Stimulated activated effector memory CD8-positive, alpha-beta T cell treated with anti-CD3 and anti-CD28 coated beads, Interleukin-12 subunit alpha, Interleukin-12 subunit beta, amount 100 ng/mL, for 72 hours (primary cell): ENCODE measurements around the gene VEPH1.

Experiments used
- ATAC-seq: fragments of 150-1000 bp; cut with Tn5 transposase; 2 replicates; pipeline ENCODE4 v1.10.0; 2021
- DNase-seq, 2 donors: peaks; one replicate each; pipeline ENCODE4 v3.0.0; 2021 to 2022; ENCODE audit warnings: low spot score in 2 of 2
- H3K27ac Mint-ChIP-seq: one replicate; pipeline ENCODE4 v1.8.0; 2022; ENCODE audit warnings: mild to moderate bottlenecking, mixed read lengths
- H3K36me3 Mint-ChIP-seq: one replicate; pipeline ENCODE4 v1.8.0; 2022; ENCODE audit warnings: mild to moderate bottlenecking, mixed read lengths
- H3K4me1 Mint-ChIP-seq: one replicate; pipeline ENCODE4 v1.8.0; 2022; ENCODE audit warnings: mixed read lengths
- H3K4me3 Mint-ChIP-seq: one replicate; pipeline ENCODE4 v1.8.0; 2022; ENCODE audit warnings: mild to moderate bottlenecking, mixed read lengths
- H3K9me3 Mint-ChIP-seq: one replicate; pipeline ENCODE4 v1.8.0; 2022; ENCODE audit warnings: mixed read lengths

VEPH1 gene

DNA sequence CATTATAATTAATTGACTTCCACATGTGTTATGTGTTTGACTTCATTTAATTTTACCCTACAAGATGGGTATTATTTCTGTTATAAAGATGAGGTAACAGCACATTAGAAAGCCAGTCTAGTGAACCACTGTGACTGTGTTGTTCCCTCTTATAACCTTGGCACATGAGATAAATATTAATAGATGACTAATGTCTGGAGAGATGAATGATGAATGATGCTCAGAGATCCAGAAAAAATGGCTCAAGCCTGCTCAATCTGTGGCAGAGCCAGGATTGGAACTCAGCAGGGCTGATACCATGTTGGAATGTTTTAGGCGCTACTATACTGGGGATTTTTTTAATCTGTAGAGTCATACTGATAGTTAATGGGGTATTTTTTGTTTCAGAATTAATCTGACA is 185.3 kb downstream of the VEPH1 start:
- no peaks in the 10 kb centered on the region for H3K36me3 Mint-ChIP-seq
- no peak overlapping the region for H3K4me3 Mint-ChIP-seq
- H3K9me3 Mint-ChIP-seq, result no peaks in the 10 kb centered on the region
- ATAC-seq, result no peak
- H3K4me1 Mint-ChIP-seq, result no peaks in the 10 kb centered on the region
- no peak for DNase-seq
- H3K27ac Mint-ChIP-seq, result no peak overlapping the region

DNA sequence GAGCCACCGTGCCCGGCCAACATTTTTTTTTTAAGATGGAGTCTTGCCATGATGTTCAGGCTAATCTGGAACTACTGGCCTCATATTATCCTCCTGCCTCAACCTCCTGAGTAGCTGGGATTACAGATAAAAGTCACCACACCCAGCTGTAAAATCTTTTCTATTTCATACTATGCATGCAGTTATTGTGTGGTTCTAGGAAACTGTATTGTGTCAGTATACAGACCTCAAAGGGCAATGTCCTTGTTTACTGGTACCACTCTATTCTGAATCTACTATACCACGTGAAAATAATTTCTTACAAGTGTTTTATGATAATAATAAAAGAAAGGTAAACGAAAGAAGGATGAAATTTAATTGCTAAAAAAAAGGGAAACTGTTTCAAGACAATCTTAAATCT is 190.0 kb downstream of the VEPH1 start:
- Mint-ChIP-seq H3K36me3 (no peaks in the 10 kb centered on the region), H3K27ac (no peak overlapping the region), H3K9me3 (no peaks in the 10 kb centered on the region), H3K4me1 (no peaks in the 10 kb centered on the region), H3K4me3 (no peak overlapping the region)
- no peak for DNase-seq
- ATAC-seq, result no peak

- no peaks in the 10 kb centered on the region for H3K9me3 Mint-ChIP-seq
- ATAC-seq, result no peak
- H3K36me3 Mint-ChIP-seq, result no peaks in the 10 kb centered on the region
- H3K4me1 Mint-ChIP-seq, result no peaks in the 10 kb centered on the region
- no peak overlapping the region for H3K4me3 Mint-ChIP-seq
- H3K27ac Mint-ChIP-seq, result no peak overlapping the region
- DNase-seq, result no peak
Measured at GRCh38 chr3:157312376-157312745, 190.9 kb downstream of the VEPH1 start.

GRCh38 chr3:157311633-157312375 is 191.4 kb downstream of the VEPH1 start:
- no peak overlapping the region for H3K27ac Mint-ChIP-seq
- no peak for DNase-seq

GRCh38 chr3:157310329-157311052 is 192.7 kb downstream of the VEPH1 start:
- no peak overlapping the region for H3K4me3 Mint-ChIP-seq
- H3K9me3 Mint-ChIP-seq, result no peaks in the 10 kb centered on the region
- H3K27ac Mint-ChIP-seq, result no peak overlapping the region
- no peak for DNase-seq
- no peaks in the 10 kb centered on the region for H3K4me1 Mint-ChIP-seq
- no peak for ATAC-seq
- H3K36me3 Mint-ChIP-seq, result no peaks in the 10 kb centered on the region

More at GRCh38 chr3:157311633-157312375, 191.4 kb downstream of the VEPH1 start:
- H3K36me3 Mint-ChIP-seq, result no peaks in the 10 kb centered on the region
- no peak overlapping the region for H3K4me3 Mint-ChIP-seq
- H3K4me1 Mint-ChIP-seq, result no peaks in the 10 kb centered on the region
- no peak for ATAC-seq
- no peaks in the 10 kb centered on the region for H3K9me3 Mint-ChIP-seq

GRCh38 chr3:157306502-157306901 is 196.7 kb downstream of the VEPH1 start:
- no peak overlapping the region for H3K27ac Mint-ChIP-seq
- H3K36me3 Mint-ChIP-seq, result no peaks in the 10 kb centered on the region
- no peaks in the 10 kb centered on the region for H3K4me1 Mint-ChIP-seq
- no peak for DNase-seq
- H3K9me3 Mint-ChIP-seq, result no peaks in the 10 kb centered on the region
- no peak for ATAC-seq
- H3K4me3 Mint-ChIP-seq, result no peak overlapping the region

DNA sequence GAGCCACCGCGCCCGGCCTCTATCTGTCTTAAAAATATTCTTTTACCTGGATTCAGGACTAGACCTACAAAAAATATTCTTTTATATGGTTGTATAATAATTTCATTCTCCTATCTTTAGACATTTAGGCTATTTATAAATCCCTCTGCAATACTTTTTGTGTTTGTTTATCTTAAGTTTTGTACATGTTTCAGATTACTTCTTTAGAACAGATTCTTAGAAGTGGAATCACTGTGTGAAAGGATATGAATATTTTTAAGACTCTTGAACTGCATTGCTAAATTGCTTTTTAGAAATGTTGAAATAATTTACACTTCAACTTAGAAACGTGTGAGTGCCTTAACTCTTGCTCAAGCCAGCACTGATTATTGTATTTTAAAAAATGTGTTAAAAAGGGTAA is 197.8 kb downstream of the VEPH1 start:
- no peak for ATAC-seq
- Mint-ChIP-seq H3K4me3 (no peak overlapping the region), H3K9me3 (no peaks in the 10 kb centered on the region), H3K36me3 (no peaks in the 10 kb centered on the region), H3K4me1 (no peaks in the 10 kb centered on the region), H3K27ac (no peak overlapping the region)
- no peak for DNase-seq

DNA sequence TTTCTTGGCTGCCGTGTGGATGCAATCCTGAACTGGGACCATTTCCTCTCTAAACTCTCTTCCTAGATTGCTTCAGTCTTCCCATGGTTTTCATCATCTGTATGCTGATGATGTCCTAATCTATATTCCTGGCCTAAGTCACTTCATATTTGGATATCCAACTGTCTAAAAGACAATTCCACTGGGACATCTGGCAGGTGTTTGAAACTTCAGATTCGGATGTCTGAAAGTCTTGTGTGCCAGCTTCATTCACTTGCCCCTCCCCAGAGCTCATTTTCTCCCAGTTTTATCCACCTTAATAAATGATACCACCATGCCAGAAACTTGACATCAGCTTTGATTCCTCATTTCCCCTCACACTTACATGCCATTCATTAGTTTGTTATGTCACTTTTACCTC is 201.5 kb downstream of the VEPH1 start:
- ATAC-seq (no peak), DNase-seq (no peak)
- no peaks in the 10 kb centered on the region for H3K9me3 Mint-ChIP-seq
- no peaks in the 10 kb centered on the region for H3K36me3 Mint-ChIP-seq
- no peak overlapping the region for H3K27ac Mint-ChIP-seq
- H3K4me3 Mint-ChIP-seq, result no peak overlapping the region
- no peaks in the 10 kb centered on the region for H3K4me1 Mint-ChIP-seq

DNA sequence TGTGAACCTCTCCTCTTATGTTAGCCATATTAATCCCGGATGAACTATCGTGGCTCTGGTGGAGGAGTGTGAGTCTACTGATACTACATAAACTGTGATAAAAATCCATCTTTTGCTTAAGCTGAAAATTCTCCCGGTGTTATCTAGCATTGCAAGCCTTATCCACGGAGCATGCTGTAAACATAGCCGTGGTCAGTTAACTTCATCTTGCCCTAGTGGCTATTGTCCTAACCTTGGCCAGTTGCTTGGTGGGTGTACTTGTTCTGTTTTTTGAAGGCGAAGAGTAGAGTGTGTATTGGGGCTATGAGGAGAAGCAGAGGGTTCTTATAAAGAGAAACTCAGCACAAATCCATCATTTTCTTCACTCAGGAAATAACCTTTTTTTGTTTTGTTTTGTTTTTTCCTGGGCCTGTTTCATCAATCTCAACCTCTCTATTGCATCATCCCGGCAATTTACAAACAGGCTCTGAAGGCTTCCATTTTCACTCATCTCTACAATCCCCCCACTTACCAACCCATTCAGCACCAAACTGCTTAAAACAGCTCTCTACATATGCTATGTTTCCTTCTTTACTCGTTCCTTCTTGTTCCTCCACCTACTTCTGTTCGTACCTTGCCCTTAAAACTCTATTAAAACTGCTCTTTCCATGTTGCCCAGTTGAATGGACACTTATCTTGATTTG is 202.1 kb downstream of the VEPH1 start:
- no peak overlapping the region for H3K27ac Mint-ChIP-seq

GRCh38 chr3:157300094-157300493 is 203.1 kb downstream of the VEPH1 start:
- Mint-ChIP-seq H3K9me3 (no peaks in the 10 kb centered on the region), H3K4me1 (no peaks in the 10 kb centered on the region), H3K4me3 (no peak overlapping the region), H3K27ac (no peak overlapping the region), H3K36me3 (no peaks in the 10 kb centered on the region)
- DNase-seq (no peak), ATAC-seq (no peak)

More for the DNA sequence above, 202.1 kb downstream of the VEPH1 start:
- no peaks in the 10 kb centered on the region for H3K36me3 Mint-ChIP-seq
- ATAC-seq (no peak), DNase-seq (no peak)
- H3K4me1 Mint-ChIP-seq, result no peaks in the 10 kb centered on the region
- no peaks in the 10 kb centered on the region for H3K9me3 Mint-ChIP-seq
- no peak overlapping the region for H3K4me3 Mint-ChIP-seq

GRCh38 chr3:157297328-157297915 is 205.8 kb downstream of the VEPH1 start:
- H3K4me3 Mint-ChIP-seq, result no peak overlapping the region
- no peaks in the 10 kb centered on the region for H3K4me1 Mint-ChIP-seq
- no peak overlapping the region for H3K27ac Mint-ChIP-seq
- no peak for ATAC-seq
- H3K9me3 Mint-ChIP-seq, result no peaks in the 10 kb centered on the region
- DNase-seq, result no peak
- no peaks in the 10 kb centered on the region for H3K36me3 Mint-ChIP-seq

DNA sequence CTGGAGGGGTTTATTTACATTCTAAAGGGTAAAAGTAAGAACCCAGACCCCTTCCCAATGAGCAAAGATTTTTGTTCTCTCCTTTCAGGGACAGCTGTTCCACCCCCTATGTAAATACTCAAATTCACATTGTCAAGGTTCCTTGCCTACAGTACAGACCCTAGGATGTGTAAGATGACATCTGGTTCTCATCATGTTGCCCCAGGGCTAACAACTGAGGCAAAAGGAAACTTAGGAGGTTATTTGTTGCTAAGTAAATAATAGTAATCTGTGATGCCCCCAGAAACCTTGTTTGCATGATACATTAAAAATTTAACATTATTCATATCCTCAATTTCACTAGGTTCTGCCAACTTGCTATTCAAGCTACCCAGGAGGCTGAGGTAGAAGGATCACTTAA is 208.3 kb downstream of the VEPH1 start:
- DNase-seq (no peak), ATAC-seq (no peak)
- H3K4me1 Mint-ChIP-seq, result no peaks in the 10 kb centered on the region
- H3K9me3 Mint-ChIP-seq, result no peaks in the 10 kb centered on the region
- no peak overlapping the region for H3K4me3 Mint-ChIP-seq
- H3K36me3 Mint-ChIP-seq, result no peaks in the 10 kb centered on the region
- H3K27ac Mint-ChIP-seq, result no peak overlapping the region

DNA sequence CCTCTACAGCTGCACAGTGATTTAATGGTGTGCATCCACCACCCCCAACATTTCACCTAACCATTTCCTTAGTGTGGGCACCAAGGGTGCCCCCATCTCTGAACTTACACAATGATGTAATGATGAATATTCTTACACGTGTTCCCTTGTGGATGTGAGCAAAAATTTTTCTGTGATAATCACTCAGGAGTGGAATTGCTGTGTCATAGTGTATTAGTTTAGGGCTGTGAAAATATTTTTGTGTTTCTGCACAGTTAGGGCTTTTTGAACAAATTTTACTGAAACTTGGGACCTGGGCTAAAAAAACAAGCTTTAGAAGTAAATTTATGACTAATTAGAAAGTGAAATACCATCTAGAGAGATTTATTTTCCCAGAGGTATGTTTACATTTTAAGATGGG is 208.7 kb downstream of the VEPH1 start:
- DNase-seq, result no peak
- Mint-ChIP-seq H3K9me3 (no peaks in the 10 kb centered on the region), H3K36me3 (no peaks in the 10 kb centered on the region), H3K27ac (no peak overlapping the region), H3K4me1 (no peaks in the 10 kb centered on the region), H3K4me3 (no peak overlapping the region)
- ATAC-seq, result no peak

GRCh38 chr3:157290766-157291165 is 212.4 kb downstream of the VEPH1 start:
- Mint-ChIP-seq H3K4me1 (no peaks in the 10 kb centered on the region), H3K36me3 (no peaks in the 10 kb centered on the region), H3K4me3 (no peak overlapping the region), H3K27ac (no peak overlapping the region), H3K9me3 (no peaks in the 10 kb centered on the region)
- ATAC-seq, result no peak
- no peak for DNase-seq

DNA sequence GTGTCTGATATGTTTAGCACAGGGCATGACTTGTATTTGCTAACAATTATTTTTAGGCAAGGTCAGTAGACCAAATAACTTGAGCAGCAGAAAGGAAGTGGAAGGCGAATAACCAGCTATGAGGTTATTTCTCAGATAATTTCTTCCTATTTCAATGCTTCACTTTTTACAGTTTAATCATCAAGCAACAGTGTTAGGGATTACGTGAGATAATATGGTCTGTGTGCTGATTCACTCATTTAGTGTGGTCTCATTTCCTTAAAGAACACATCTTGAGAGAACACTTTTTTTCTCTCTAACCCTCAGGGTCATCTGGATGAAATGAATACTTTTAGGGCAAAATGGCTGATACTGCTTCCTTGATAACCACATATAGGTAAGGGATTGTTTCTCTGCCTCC is 217.2 kb downstream of the VEPH1 start:
- Mint-ChIP-seq H3K27ac (no peak overlapping the region), H3K4me3 (no peak overlapping the region), H3K9me3 (no peaks in the 10 kb centered on the region), H3K4me1 (no peaks in the 10 kb centered on the region), H3K36me3 (no peaks in the 10 kb centered on the region)
- DNase-seq, result no peak
- ATAC-seq, result no peak
